Naive B cell (primary cell): ENCODE results near the gene FAM219B. TPM values are rescaled to one million over a fixed set of nuclear protein-coding genes. Genes with fewer than 3 reads are reported as not detected.
"Not testable (repeated sequence)": the region's sequence is repeated elsewhere in the genome, so short reads cannot be mapped to it uniquely, and the experiment has no call there.

ENCODE experiments used
- ATAC-seq, 2 donors: fragments of 150-1000 bp; cut with Tn5 transposase; 2 replicates each; pipeline ENCODE4 v1.10.0; 2021; ENCODE audit warnings: low read depth in 2 of 2, mild to moderate bottlenecking in 2 of 2, moderate library complexity in 2 of 2
- DNase-seq: peaks from one replicate; pipeline ENCODE4 v3.0.0; 2022
- H3K27ac Mint-ChIP-seq, 6 donors: one replicate each; pipeline ENCODE4 v1.8.0; 2020 to 2022; ENCODE audit warnings: mild to moderate bottlenecking in 6 of 6, mixed read lengths in 6 of 6, moderate library complexity in 5 of 6, inconsistent platforms in 2 of 6
- H3K27me3 Mint-ChIP-seq, 3 donors: one replicate each; pipeline ENCODE4 v1.8.0; 2021 to 2022; ENCODE audit warnings: mixed read lengths in 3 of 3, mild to moderate bottlenecking in 1 of 3
- H3K36me3 Mint-ChIP-seq, 2 donors: one replicate each; pipeline ENCODE4 v1.8.0; 2020 to 2022; ENCODE audit warnings: mixed read lengths in 2 of 2, inconsistent platforms in 1 of 2, mild to moderate bottlenecking in 1 of 2
- H3K4me1 Mint-ChIP-seq, 3 donors: one replicate each; pipeline ENCODE4 v1.8.0; 2020 to 2022; ENCODE audit warnings: mixed read lengths in 3 of 3, inconsistent platforms in 1 of 3, mild to moderate bottlenecking in 1 of 3, moderate library complexity in 1 of 3
- H3K4me3 Mint-ChIP-seq, 8 donors: one replicate each; pipeline ENCODE4 v1.8.0; 2020 to 2022; ENCODE audit warnings: mild to moderate bottlenecking in 8 of 8, mixed read lengths in 8 of 8, moderate library complexity in 8 of 8, inconsistent platforms in 2 of 8
- H3K9me3 Mint-ChIP-seq, 7 donors: one replicate each; pipeline ENCODE4 v1.8.0; 2020 to 2022; ENCODE audit warnings: mixed read lengths in 7 of 7, mild to moderate bottlenecking in 5 of 7, inconsistent platforms in 2 of 7, moderate library complexity in 1 of 7
- polyA plus RNA-seq, 6 donors: library from polyadenylated mRNA; unstranded; fragments of 300-500 nt; fragmentation: Illumina TruSeq; gene quantifications; one replicate each; pipeline ENCODE4 v1.2.3, GENCODE V29; 2021; ENCODE audit warnings: low read depth in 6 of 6

The FAM219B gene
- polyA plus RNA-seq, 6 donors from 2014 or later, result 16.7 to 31.4 (median 22.2) TPM

- peaks cover 0 to 7% of the 10 kb centered on the region in 2 donors for H3K36me3 Mint-ChIP-seq
- no peaks in the 10 kb centered on the region for H3K27me3 Mint-ChIP-seq
- DNase-seq (no peak), ATAC-seq (no peak)
- H3K4me1 Mint-ChIP-seq, result peaks cover 20 to 24% (median 23%) of the 10 kb centered on the region in 3 donors
- no peaks in the 10 kb centered on the region for H3K9me3 Mint-ChIP-seq
- no peak overlapping the region for H3K4me3 Mint-ChIP-seq
- H3K27ac Mint-ChIP-seq, result no peak overlapping the region
Observed at GRCh38 chr15:74895830-74896229, 10.8 kb downstream of the FAM219B start.

- H3K4me1 Mint-ChIP-seq, result peaks cover 25 to 36% (median 34%) of the 10 kb centered on the region in 3 donors
- ATAC-seq, H3K4me3 Mint-ChIP-seq, DNase-seq, H3K36me3 Mint-ChIP-seq, H3K27ac Mint-ChIP-seq, H3K9me3 Mint-ChIP-seq, H3K27me3 Mint-ChIP-seq: not testable (repeated sequence)
Observed at GRCh38 chr15:74894383-74894782, 12.3 kb downstream of the FAM219B start.

GRCh38 chr15:74893627-74894026, 13.0 kb downstream of the FAM219B start:
- Mint-ChIP-seq H3K4me1 (peaks cover 29 to 40% (median 37%) of the 10 kb centered on the region in 3 donors), H3K4me3 (peak overlapping the region; percentile 1 to 87 (median 65)), H3K27me3 (no peaks in the 10 kb centered on the region), H3K9me3 (no peaks in the 10 kb centered on the region), H3K27ac (peak overlapping the region in 5 of 6 donors; percentile 64 to 98 (median 92)), H3K36me3 (peaks cover 0 to 7% of the 10 kb centered on the region in 2 donors)
- DNase-seq, result no peak
- peak in 1 of 2 donors; percentile 11 for ATAC-seq

GRCh38 chr15:74892931-74893330, 13.7 kb downstream of the FAM219B start:
- peak overlapping the region in 1 of 6 donors; percentile 1 for H3K27ac Mint-ChIP-seq
- H3K27me3 Mint-ChIP-seq, result no peaks in the 10 kb centered on the region
- no peaks in the 10 kb centered on the region for H3K9me3 Mint-ChIP-seq
- peak overlapping the region in 5 of 8 donors; percentile 2 to 85 (median 75) for H3K4me3 Mint-ChIP-seq
- peaks cover 0 to 7% of the 10 kb centered on the region in 2 donors for H3K36me3 Mint-ChIP-seq
- no peak for ATAC-seq
- peaks cover 29 to 40% (median 37%) of the 10 kb centered on the region in 3 donors for H3K4me1 Mint-ChIP-seq
- DNase-seq, result no peak

GRCh38 chr15:74892313-74892712, 14.3 kb downstream of the FAM219B start:
- DNase-seq, result no peak
- Mint-ChIP-seq H3K9me3 (no peaks in the 10 kb centered on the region), H3K27me3 (no peaks in the 10 kb centered on the region), H3K4me1 (peaks cover 29 to 40% (median 37%) of the 10 kb centered on the region in 3 donors), H3K36me3 (peaks cover 0 to 7% of the 10 kb centered on the region in 2 donors), H3K27ac (peak overlapping the region in 1 of 6 donors; percentile 12), H3K4me3 (peak overlapping the region in 2 of 8 donors; percentile 3 to 85)
- no peak for ATAC-seq

GRCh38 chr15:74891469-74891868, 15.2 kb downstream of the FAM219B start:
- ATAC-seq (no peak), DNase-seq (no peak)
- Mint-ChIP-seq H3K27me3 (no peaks in the 10 kb centered on the region), H3K36me3 (peaks cover 0 to 7% of the 10 kb centered on the region in 2 donors), H3K4me3 (peak overlapping the region; percentile 22 to 94 (median 60)), H3K9me3 (no peaks in the 10 kb centered on the region), H3K27ac (no peak overlapping the region), H3K4me1 (peaks cover 29 to 40% (median 37%) of the 10 kb centered on the region in 3 donors)

- Mint-ChIP-seq H3K4me3 (peak overlapping the region; percentile 85 to 96 (median 92)), H3K27me3 (no peaks in the 10 kb centered on the region), H3K9me3 (no peaks in the 10 kb centered on the region), H3K27ac (peak overlapping the region in 3 of 6 donors; percentile 57 to 91 (median 83)), H3K36me3 (peaks cover 0 to 7% of the 10 kb centered on the region in 2 donors), H3K4me1 (peaks cover 29 to 38% (median 37%) of the 10 kb centered on the region in 3 donors)
- DNase-seq (no peak), ATAC-seq (no peak)
Observed at GRCh38 chr15:74890665-74890960, 16.0 kb downstream of the FAM219B start.

GRCh38 chr15:74889883-74890664, 16.6 kb downstream of the FAM219B start, which contains the start of gene MPI:
Gene MPI (plus strand): TSS chr15:74890042. CDS start chr15:74890074, 32 bp downstream.
- Mint-ChIP-seq H3K9me3 (no peaks in the 10 kb centered on the region), H3K4me1 (peaks cover 29 to 37% (median 37%) of the 10 kb centered on the region in 3 donors), H3K27me3 (no peaks in the 10 kb centered on the region), H3K36me3 (peaks cover 0 to 7% of the 10 kb centered on the region in 2 donors), H3K27ac (peak within 1 kb of the TSS; percentile 45 to 91 (median 78)), H3K4me3 (peak within 1 kb of the TSS; percentile 85 to 96 (median 92))
- ATAC-seq (peak; percentile 100), DNase-seq (peak; percentile 81)

- peak overlapping the region; percentile 85 to 96 (median 92) for H3K4me3 Mint-ChIP-seq
- H3K9me3 Mint-ChIP-seq, result no peaks in the 10 kb centered on the region
- no peak for DNase-seq
- ATAC-seq, result peak; percentile 13 to 17
- no peaks in the 10 kb centered on the region for H3K27me3 Mint-ChIP-seq
- H3K36me3 Mint-ChIP-seq, result peaks cover 0 to 7% of the 10 kb centered on the region in 2 donors
- peaks cover 29 to 37% (median 37%) of the 10 kb centered on the region in 3 donors for H3K4me1 Mint-ChIP-seq
- H3K27ac Mint-ChIP-seq, result peak overlapping the region; percentile 45 to 91 (median 74)
Observed at GRCh38 chr15:74889390-74889882, 17.2 kb downstream of the FAM219B start.

GRCh38 chr15:74888716-74889115, 17.9 kb downstream of the FAM219B start:
- Mint-ChIP-seq H3K36me3 (peaks cover 0 to 5% of the 10 kb centered on the region in 2 donors), H3K4me3 (peak overlapping the region in 4 of 8 donors; percentile 51 to 93 (median 88)), H3K4me1 (peaks cover 27 to 34% (median 33%) of the 10 kb centered on the region in 3 donors), H3K27ac (no peak overlapping the region), H3K9me3 (no peaks in the 10 kb centered on the region), H3K27me3 (no peaks in the 10 kb centered on the region)
- ATAC-seq, result no peak
- DNase-seq, result no peak

GRCh38 chr15:74887537-74888193, 19.0 kb downstream of the FAM219B start:
- not testable (repeated sequence) for DNase-seq, H3K27ac Mint-ChIP-seq, H3K27me3 Mint-ChIP-seq, H3K36me3 Mint-ChIP-seq, H3K4me3 Mint-ChIP-seq, ATAC-seq, H3K9me3 Mint-ChIP-seq
- H3K4me1 Mint-ChIP-seq, result peaks cover 16 to 23% (median 23%) of the 10 kb centered on the region in 3 donors

- no peak overlapping the region for H3K4me3 Mint-ChIP-seq
- no peaks in the 10 kb centered on the region for H3K36me3 Mint-ChIP-seq
- ATAC-seq, result no peak
- H3K27me3 Mint-ChIP-seq, result no peaks in the 10 kb centered on the region
- H3K4me1 Mint-ChIP-seq, result peaks cover 11 to 18% (median 13%) of the 10 kb centered on the region in 3 donors
- DNase-seq, result no peak
- no peak overlapping the region for H3K27ac Mint-ChIP-seq
- peaks cover 0 to 2% (median 0%) of the 10 kb centered on the region in 7 donors for H3K9me3 Mint-ChIP-seq
Observed at GRCh38 chr15:74885461-74885860, 21.2 kb downstream of the FAM219B start.

- H3K27ac Mint-ChIP-seq, result peak overlapping the region in 1 of 6 donors; percentile 10
- H3K4me1 Mint-ChIP-seq, result peaks cover 4 to 10% (median 6%) of the 10 kb centered on the region in 3 donors
- H3K9me3 Mint-ChIP-seq, result peaks cover 0 to 2% (median 0%) of the 10 kb centered on the region in 7 donors
- no peak for ATAC-seq
- no peaks in the 10 kb centered on the region for H3K36me3 Mint-ChIP-seq
- no peak for DNase-seq
- no peak overlapping the region for H3K4me3 Mint-ChIP-seq
- no peaks in the 10 kb centered on the region for H3K27me3 Mint-ChIP-seq
Observed at GRCh38 chr15:74884428-74885223, 22.0 kb downstream of the FAM219B start.
